Panc1 (cell line): Measurements from ENCODE around the gene GIPC3. TPM values are rescaled to one million over a fixed set of nuclear protein-coding genes. Genes with fewer than 3 reads are reported as not detected.

ENCODE experiments used
- ATAC-seq: fragments of 200-7000 bp; cut with Tn5 transposase; 2 replicates; pipeline ENCODE4 v1.9.1; 2020; ENCODE audit warnings: mild to moderate bottlenecking, moderate library complexity
- BruUV-seq: library from RNA; stranded (reverse); fragments of 400-500 nt; replicated peaks from 2 replicates; lab custom pipeline; 2021; lab: Mats Ljungman, UMichigan
- CTCF ChIA-PET: fragments of 300-600 bp; sonication (Branson Sonifier 250); formaldehyde crosslinking; loops from one replicate; lab custom pipeline; 2022; ENCODE audit warnings: antibody characterized with exemption; lab: Charles Lee
- POLR2A ChIA-PET: fragments of 300-600 bp; sonication (Branson Sonifier 250); formaldehyde crosslinking; loops from one replicate; lab custom pipeline; 2022; ENCODE audit warnings: antibody characterized with exemption; lab: Charles Lee
- DNase-seq: peaks from one replicate; pipeline ENCODE4 v3.0.0-alpha.2; 2010; ENCODE audit warnings: low read depth, low spot score
- H3K27ac ChIP-seq: 2 replicates; pipeline ENCODE4 v1.5.1; 2011; ENCODE audit warnings: mild to moderate bottlenecking, low read length, inconsistent platforms
- H3K27me3 ChIP-seq: fragments of 200-500 bp; sonication (Bioruptor generic); 2 replicates; pipeline ENCODE4 v1.6.0; 2014; ENCODE audit warnings: low read length, inconsistent platforms; ENCODE audit not compliant: control insufficient read depth, insufficient read depth
- H3K36me3 ChIP-seq: fragments of 200-500 bp; sonication (Bioruptor generic); 2 replicates; pipeline ENCODE4 v1.5.1; 2014; ENCODE audit warnings: inconsistent platforms, mild to moderate bottlenecking, low read length, moderate library complexity; ENCODE audit not compliant: control insufficient read depth, insufficient read depth
- H3K4me1 ChIP-seq: 2 replicates; pipeline ENCODE4 v1.5.1; 2011; ENCODE audit warnings: inconsistent platforms, mild to moderate bottlenecking, low read length, moderate library complexity; ENCODE audit not compliant: control insufficient read depth, insufficient read depth
- H3K4me3 ChIP-seq, 2 experiments: 2 replicates each; pipeline ENCODE4 v1.5.1; 2011 to 2012; ENCODE audit warnings: low read depth in 2 of 2, low read length in 2 of 2, mild to moderate bottlenecking in 2 of 2, inconsistent platforms in 1 of 2, moderate library complexity in 1 of 2
- H3K9me3 ChIP-seq: fragments of 200-500 bp; sonication (Bioruptor generic); 2 replicates; pipeline ENCODE4 v1.5.1; 2014; ENCODE audit warnings: low read depth, mild to moderate bottlenecking, inconsistent platforms, low read length, moderate library complexity; ENCODE audit not compliant: control insufficient read depth, insufficient read depth
- POLR2AphosphoS5 ChIP-seq: IDR thresholded peaks from 2 replicates; pipeline ENCODE4 v1.6.1; 2012; ENCODE audit warnings: mild to moderate bottlenecking, low read depth, low read length, moderate library complexity
- SIN3A ChIP-seq: IDR thresholded peaks from 2 replicates; pipeline ENCODE4 v1.6.1; 2012; ENCODE audit warnings: low read depth, mild to moderate bottlenecking, low read length, moderate library complexity, borderline replicate concordance; ENCODE audit not compliant: insufficient read depth
- TCF7L2 ChIP-seq: IDR thresholded peaks from 2 replicates; pipeline ENCODE4 v1.6.1; 2011; ENCODE audit warnings: mild to moderate bottlenecking, low read depth, low read length, inconsistent platforms
- in situ Hi-C: cut with HindIII; loops from 2 replicates; pipeline ENCODE4 v1.10.0; 2016; ENCODE audit warnings: low sequenced_read_pairs, low pct_unique_long_range_greater_than_20kb
- intact Hi-C: fragments of 100-400 bp; cut with micrococcal nuclease; formaldehyde crosslinking; loops from one replicate; pipeline ENCODE4 v1.10.0; 2022; ENCODE audit not compliant: unreplicated experiment
- total RNA-seq: library from RNA; stranded (reverse); gene quantifications from one replicate; pipeline ENCODE4 v1.2.1, GENCODE V29; 2021; ENCODE audit not compliant: unreplicated experiment
- TF ChIP-seq, protein P1 (sequence below): fragments of 450-650 bp; IDR thresholded peaks from 2 replicates; pipeline ENCODE4 v1.5.1; 2017; ENCODE audit warnings: mild to moderate bottlenecking
- TF ChIP-seq, protein P2 (sequence below), 2 experiments: IDR thresholded peaks; 2 replicates each; pipeline ENCODE4 v1.6.1; 2011 to 2012; ENCODE audit warnings: low read depth in 2 of 2, control low read depth in 1 of 2, low read length in 1 of 2, mild to moderate bottlenecking in 1 of 2, moderate library complexity in 1 of 2; ENCODE audit not compliant: insufficient read depth in 1 of 2

Gene GIPC3
- total RNA-seq, 1 experiment from 2014 or later, result 0.92 TPM

DNA sequence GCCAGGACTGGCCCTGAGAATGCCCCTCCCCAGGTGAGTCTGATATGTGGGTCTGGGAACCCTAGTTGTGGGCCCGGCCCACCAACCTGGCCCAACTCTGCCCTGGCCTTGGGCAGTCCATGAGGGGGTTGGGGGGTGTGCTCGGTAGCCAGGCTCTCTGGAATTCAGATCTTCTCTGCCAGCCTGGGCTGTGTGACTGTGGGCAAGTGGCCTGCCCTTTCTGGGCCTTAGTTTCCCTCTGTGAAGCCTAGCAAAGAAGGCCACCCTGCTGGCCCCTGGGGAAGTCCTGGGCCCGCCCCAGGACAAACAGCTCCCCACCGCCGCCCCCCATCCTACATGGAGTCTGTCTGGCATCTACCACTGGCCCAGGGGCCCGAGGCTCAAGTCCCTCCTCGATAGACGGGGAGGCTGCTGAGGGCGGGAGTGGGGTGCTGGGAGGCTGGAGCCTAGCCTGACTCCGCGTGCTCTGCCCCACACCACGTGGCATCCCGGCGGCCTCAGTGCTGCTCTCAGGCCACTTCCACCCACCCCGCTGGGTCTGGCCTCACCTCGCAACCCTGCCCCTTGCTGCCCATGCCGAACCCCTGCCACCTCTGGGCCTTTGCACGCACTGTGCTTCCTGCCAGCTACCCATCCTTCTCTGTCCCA lies 29.7 kb downstream of the GIPC3 start:
- DNase-seq, result no peak
- ATAC-seq, result no peak
- CTCF ChIA-PET, result no interaction called here
- POLR2A ChIA-PET, result no interaction called here
- H3K4me3 ChIP-seq, result no peak overlapping the region
- TF ChIP-seq, protein P1, sequence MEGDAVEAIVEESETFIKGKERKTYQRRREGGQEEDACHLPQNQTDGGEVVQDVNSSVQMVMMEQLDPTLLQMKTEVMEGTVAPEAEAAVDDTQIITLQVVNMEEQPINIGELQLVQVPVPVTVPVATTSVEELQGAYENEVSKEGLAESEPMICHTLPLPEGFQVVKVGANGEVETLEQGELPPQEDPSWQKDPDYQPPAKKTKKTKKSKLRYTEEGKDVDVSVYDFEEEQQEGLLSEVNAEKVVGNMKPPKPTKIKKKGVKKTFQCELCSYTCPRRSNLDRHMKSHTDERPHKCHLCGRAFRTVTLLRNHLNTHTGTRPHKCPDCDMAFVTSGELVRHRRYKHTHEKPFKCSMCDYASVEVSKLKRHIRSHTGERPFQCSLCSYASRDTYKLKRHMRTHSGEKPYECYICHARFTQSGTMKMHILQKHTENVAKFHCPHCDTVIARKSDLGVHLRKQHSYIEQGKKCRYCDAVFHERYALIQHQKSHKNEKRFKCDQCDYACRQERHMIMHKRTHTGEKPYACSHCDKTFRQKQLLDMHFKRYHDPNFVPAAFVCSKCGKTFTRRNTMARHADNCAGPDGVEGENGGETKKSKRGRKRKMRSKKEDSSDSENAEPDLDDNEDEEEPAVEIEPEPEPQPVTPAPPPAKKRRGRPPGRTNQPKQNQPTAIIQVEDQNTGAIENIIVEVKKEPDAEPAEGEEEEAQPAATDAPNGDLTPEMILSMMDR, result no peak
- TF ChIP-seq POLR2AphosphoS5 (no peak), TCF7L2 (no peak), SIN3A (no peak)
- TF ChIP-seq, protein P2, sequence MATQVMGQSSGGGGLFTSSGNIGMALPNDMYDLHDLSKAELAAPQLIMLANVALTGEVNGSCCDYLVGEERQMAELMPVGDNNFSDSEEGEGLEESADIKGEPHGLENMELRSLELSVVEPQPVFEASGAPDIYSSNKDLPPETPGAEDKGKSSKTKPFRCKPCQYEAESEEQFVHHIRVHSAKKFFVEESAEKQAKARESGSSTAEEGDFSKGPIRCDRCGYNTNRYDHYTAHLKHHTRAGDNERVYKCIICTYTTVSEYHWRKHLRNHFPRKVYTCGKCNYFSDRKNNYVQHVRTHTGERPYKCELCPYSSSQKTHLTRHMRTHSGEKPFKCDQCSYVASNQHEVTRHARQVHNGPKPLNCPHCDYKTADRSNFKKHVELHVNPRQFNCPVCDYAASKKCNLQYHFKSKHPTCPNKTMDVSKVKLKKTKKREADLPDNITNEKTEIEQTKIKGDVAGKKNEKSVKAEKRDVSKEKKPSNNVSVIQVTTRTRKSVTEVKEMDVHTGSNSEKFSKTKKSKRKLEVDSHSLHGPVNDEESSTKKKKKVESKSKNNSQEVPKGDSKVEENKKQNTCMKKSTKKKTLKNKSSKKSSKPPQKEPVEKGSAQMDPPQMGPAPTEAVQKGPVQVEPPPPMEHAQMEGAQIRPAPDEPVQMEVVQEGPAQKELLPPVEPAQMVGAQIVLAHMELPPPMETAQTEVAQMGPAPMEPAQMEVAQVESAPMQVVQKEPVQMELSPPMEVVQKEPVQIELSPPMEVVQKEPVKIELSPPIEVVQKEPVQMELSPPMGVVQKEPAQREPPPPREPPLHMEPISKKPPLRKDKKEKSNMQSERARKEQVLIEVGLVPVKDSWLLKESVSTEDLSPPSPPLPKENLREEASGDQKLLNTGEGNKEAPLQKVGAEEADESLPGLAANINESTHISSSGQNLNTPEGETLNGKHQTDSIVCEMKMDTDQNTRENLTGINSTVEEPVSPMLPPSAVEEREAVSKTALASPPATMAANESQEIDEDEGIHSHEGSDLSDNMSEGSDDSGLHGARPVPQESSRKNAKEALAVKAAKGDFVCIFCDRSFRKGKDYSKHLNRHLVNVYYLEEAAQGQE (IDR thresholded peaks at IDR 0.05; ENCODE audit: insufficient read depth in 1 of 2, low read depth in 2 of 2, low read length in 1 of 2), result no peak
- no TSS peak for BruUV-seq
- no peaks in the 10 kb centered on the region for H3K36me3 ChIP-seq
- H3K27me3 ChIP-seq, result no peaks in the 10 kb centered on the region
- intact Hi-C loops (no loop called here), in situ Hi-C loops (no loop called here)
- H3K27ac ChIP-seq, result no peak overlapping the region
- H3K9me3 ChIP-seq, result no peaks in the 10 kb centered on the region
- peaks cover 7% of the 10 kb centered on the region; the same call in 1 of the 2 replicates for H3K4me1 ChIP-seq

DNA sequence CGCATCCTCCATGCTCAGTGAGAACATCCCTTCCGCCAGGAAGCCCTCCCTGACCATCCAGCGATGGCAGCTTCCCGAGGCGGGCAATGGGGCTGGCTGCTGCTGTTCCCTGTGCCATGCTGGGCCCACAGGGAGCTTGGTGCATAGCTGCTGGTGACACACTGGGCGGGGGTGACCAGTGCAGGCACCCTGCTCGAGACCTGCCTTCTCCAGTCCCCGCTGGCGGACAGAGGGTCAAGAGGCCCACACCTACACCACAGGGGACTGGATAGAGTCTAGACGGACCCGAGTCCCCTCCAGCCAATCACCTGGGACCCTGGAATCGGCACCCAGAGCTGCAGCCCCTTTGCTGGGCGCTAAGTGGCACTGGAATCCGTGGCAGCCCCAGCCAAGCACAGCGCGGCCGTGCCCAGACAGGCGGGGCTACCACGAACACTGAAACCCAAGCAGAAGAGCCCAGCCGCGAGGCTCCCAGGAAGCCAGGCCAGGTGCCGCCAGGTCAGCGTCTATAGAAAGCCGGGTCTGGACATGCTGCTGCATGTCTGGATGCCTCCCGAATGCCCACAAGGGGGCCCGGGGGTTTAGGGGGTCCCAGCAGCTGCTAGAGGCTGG lies 30.4 kb downstream of the GIPC3 start:
- in situ Hi-C loops (no loop called here), intact Hi-C loops (no loop called here)
- no peak overlapping the region for H3K27ac ChIP-seq
- H3K27me3 ChIP-seq, result no peaks in the 10 kb centered on the region
- peaks cover under 1% of the 10 kb centered on the region; the same call in 1 of the 2 replicates for H3K4me1 ChIP-seq
- ChIA-PET POLR2A (no interaction called here), CTCF (no interaction called here)
- no peak overlapping the region for H3K4me3 ChIP-seq
- no peaks in the 10 kb centered on the region for H3K9me3 ChIP-seq
- ATAC-seq (no peak), DNase-seq (no peak)
- no peaks in the 10 kb centered on the region for H3K36me3 ChIP-seq
- TF ChIP-seq SIN3A (no peak), TCF7L2 (no peak), POLR2AphosphoS5 (no peak)
- TF ChIP-seq, protein P2 (IDR thresholded peaks at IDR 0.05; ENCODE audit: insufficient read depth in 1 of 2, low read depth in 2 of 2, low read length in 1 of 2), result no peak
- TF ChIP-seq, protein P1, result no peak
- no TSS peak for BruUV-seq
